HepG2 (cell line): ENCODE data around the gene CHCHD6. TPM values are rescaled to one million over a fixed set of nuclear protein-coding genes. Genes with fewer than 3 reads are reported as not detected.

Source experiments
- ATF1 ChIP-seq: IDR thresholded peaks from 2 replicates; pipeline ENCODE4 v1.6.1; 2016; ENCODE audit warnings: mild to moderate bottlenecking, control low read depth
- DNMT3B ChIP-seq: conservative IDR thresholded peaks from 2 replicates; pipeline ENCODE4 v1.6.1; 2016; ENCODE audit warnings: missing biosample characterization, control low read depth
- KLF6 ChIP-seq: IDR thresholded peaks from 2 replicates; pipeline ENCODE4 v1.8.0; 2016; ENCODE audit warnings: missing biosample characterization, missing genetic modification reagents
- PLRG1 ChIP-seq: fragments of 450-650 bp; conservative IDR thresholded peaks from 2 replicates; pipeline ENCODE4 v1.6.1; 2016
- ZNF546 ChIP-seq: sonication (generic); formaldehyde crosslinking; conservative IDR thresholded peaks from 2 replicates; pipeline ENCODE4 v1.8.1; 2023; ENCODE audit warnings: mild to moderate bottlenecking, missing genetic modification reagents
- ZNF709 ChIP-seq: sonication (generic); formaldehyde crosslinking; IDR thresholded peaks from 2 replicates; pipeline ENCODE4 v1.5.0; 2020; ENCODE audit warnings: mild to moderate bottlenecking, missing genetic modification reagents
- polyA plus RNA-seq, 8 experiments: library from polyadenylated mRNA; depleted of rRNA in 3 of 8; stranded (reverse) in 7 of 8; unstranded in 1 of 8; fragments of >200 nt; fragmentation: Illumina TruSeq in 4 of 8; extraction: Trizol in 4 of 8; gene quantifications; 2 replicates each; pipeline versions ENCODE4 v1.2.1 to v1.2.3, GENCODE V29; 2011 to 2016; ENCODE audit warnings: low read depth in 4 of 8, missing spikeins in 1 of 8, mixed read lengths in 1 of 8; ENCODE audit not compliant: insufficient read depth in 1 of 8
- total RNA-seq, 5 experiments: library from RNA; depleted of rRNA; stranded (reverse); fragments of >200 nt; fragmentation: Illumina TruSeq; extraction: Trizol; gene quantifications; 2 replicates each; pipeline ENCODE4 v1.2.3, GENCODE V29; 2016; ENCODE audit warnings: low read depth in 1 of 5
- TF ChIP-seq, protein P1 (sequence below): sonication (generic); formaldehyde crosslinking; IDR thresholded peaks from 2 replicates; pipeline ENCODE4 v1.5.0; 2020; ENCODE audit warnings: mild to moderate bottlenecking, missing genetic modification reagents, borderline replicate concordance
- TF ChIP-seq, protein P2 (sequence below): sonication (generic); formaldehyde crosslinking; IDR thresholded peaks from 2 replicates; pipeline ENCODE4 v1.4.0; 2020; ENCODE audit warnings: missing genetic modification reagents
- TF ChIP-seq, protein P3 (sequence below): sonication (generic); formaldehyde crosslinking; IDR thresholded peaks from 2 replicates; pipeline ENCODE4 v1.4.0; 2020; ENCODE audit warnings: mild to moderate bottlenecking, missing genetic modification reagents
- TF ChIP-seq, protein P4 (sequence below): sonication (generic); formaldehyde crosslinking; IDR thresholded peaks from 2 replicates; pipeline ENCODE4 v1.4.0; 2020; ENCODE audit warnings: missing genetic modification reagents
- TF ChIP-seq, protein P5 (sequence below): sonication (generic); formaldehyde crosslinking; IDR thresholded peaks from 2 replicates; pipeline ENCODE4; 2020; ENCODE audit warnings: missing genetic modification reagents, mild to moderate bottlenecking, borderline replicate concordance

The CHCHD6 gene
- total and polyA plus RNA-seq, 2 of the 13 experiments (the other 11 are each of a cell fraction or from before 2014, with no cell fraction given) = 20.3 to 20.8 TPM

DNA sequence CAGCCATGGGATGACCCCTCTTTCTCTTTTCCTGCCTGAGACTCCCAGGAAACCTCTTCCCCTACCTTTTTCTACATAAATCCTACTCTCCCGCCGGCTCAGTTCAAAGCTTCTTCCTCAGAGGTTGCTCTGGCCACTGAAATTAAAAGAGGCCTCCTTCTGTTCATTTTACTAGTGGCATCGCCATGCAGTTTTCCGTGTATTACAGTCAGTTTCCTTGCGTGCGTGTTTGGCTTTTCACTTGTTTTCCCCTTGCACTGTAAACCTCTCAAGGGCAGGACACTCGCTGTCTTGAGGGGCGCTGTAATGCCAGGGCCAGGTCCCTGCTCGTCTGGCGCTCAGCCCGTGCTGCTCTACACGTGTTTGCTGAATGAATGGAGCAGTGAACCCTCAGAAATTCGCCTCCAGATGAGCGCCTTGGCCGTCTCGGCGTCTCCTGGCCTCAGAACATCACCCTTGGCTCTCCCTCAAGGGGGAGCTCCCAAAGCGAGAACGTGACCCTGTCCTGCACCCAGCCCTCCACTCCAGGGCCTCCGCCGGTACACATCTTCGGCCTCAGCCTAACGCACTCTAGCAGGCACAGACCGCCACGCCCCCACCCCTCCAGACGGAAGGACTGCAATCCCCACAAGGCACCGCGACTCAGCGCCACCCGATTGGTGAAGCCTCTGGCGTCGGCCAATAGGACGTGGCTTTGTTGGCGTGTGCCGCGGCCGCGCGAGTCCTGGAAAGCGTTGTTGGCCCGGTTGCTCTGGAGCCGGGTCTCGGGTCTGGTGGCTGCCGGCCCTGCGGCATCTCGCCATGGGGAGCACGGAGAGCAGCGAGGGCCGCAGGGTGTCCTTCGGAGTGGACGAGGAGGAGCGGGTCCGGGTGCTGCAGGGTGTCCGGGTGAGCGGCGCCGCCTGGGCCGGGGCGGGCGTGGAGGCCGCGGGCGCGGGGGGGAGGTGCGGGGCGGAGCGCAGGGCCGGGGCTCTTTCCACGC lies at the start of gene CHCHD6 (continued):
- TF ChIP-seq, protein P1, sequence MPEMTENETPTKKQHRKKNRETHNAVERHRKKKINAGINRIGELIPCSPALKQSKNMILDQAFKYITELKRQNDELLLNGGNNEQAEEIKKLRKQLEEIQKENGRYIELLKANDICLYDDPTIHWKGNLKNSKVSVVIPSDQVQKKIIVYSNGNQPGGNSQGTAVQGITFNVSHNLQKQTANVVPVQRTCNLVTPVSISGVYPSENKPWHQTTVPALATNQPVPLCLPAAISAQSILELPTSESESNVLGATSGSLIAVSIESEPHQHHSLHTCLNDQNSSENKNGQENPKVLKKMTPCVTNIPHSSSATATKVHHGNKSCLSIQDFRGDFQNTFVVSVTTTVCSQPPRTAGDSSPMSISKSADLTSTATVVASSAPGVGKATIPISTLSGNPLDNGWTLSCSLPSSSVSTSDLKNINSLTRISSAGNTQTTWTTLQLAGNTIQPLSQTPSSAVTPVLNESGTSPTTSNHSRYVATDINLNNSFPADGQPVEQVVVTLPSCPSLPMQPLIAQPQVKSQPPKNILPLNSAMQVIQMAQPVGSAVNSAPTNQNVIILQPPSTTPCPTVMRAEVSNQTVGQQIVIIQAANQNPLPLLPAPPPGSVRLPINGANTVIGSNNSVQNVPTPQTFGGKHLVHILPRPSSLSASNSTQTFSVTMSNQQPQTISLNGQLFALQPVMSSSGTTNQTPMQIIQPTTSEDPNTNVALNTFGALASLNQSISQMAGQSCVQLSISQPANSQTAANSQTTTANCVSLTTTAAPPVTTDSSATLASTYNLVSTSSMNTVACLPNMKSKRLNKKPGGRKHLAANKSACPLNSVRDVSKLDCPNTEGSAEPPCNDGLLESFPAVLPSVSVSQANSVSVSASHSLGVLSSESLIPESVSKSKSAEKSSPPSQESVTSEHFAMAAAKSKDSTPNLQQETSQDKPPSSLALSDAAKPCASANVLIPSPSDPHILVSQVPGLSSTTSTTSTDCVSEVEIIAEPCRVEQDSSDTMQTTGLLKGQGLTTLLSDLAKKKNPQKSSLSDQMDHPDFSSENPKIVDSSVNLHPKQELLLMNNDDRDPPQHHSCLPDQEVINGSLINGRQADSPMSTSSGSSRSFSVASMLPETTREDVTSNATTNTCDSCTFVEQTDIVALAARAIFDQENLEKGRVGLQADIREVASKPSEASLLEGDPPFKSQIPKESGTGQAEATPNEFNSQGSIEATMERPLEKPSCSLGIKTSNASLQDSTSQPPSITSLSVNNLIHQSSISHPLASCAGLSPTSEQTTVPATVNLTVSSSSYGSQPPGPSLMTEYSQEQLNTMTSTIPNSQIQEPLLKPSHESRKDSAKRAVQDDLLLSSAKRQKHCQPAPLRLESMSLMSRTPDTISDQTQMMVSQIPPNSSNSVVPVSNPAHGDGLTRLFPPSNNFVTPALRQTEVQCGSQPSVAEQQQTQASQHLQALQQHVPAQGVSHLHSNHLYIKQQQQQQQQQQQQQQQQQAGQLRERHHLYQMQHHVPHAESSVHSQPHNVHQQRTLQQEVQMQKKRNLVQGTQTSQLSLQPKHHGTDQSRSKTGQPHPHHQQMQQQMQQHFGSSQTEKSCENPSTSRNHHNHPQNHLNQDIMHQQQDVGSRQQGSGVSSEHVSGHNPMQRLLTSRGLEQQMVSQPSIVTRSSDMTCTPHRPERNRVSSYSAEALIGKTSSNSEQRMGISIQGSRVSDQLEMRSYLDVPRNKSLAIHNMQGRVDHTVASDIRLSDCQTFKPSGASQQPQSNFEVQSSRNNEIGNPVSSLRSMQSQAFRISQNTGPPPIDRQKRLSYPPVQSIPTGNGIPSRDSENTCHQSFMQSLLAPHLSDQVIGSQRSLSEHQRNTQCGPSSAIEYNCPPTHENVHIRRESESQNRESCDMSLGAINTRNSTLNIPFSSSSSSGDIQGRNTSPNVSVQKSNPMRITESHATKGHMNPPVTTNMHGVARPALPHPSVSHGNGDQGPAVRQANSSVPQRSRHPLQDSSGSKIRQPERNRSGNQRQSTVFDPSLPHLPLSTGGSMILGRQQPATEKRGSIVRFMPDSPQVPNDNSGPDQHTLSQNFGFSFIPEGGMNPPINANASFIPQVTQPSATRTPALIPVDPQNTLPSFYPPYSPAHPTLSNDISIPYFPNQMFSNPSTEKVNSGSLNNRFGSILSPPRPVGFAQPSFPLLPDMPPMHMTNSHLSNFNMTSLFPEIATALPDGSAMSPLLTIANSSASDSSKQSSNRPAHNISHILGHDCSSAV (CRISPR knock-in tag) = 0 out of 2 replicates have a peak, but pooled peaks have one; percentile 32
- TF ChIP-seq, protein P2, sequence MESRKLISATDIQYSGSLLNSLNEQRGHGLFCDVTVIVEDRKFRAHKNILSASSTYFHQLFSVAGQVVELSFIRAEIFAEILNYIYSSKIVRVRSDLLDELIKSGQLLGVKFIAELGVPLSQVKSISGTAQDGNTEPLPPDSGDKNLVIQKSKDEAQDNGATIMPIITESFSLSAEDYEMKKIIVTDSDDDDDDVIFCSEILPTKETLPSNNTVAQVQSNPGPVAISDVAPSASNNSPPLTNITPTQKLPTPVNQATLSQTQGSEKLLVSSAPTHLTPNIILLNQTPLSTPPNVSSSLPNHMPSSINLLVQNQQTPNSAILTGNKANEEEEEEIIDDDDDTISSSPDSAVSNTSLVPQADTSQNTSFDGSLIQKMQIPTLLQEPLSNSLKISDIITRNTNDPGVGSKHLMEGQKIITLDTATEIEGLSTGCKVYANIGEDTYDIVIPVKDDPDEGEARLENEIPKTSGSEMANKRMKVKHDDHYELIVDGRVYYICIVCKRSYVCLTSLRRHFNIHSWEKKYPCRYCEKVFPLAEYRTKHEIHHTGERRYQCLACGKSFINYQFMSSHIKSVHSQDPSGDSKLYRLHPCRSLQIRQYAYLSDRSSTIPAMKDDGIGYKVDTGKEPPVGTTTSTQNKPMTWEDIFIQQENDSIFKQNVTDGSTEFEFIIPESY (CRISPR knock-in tag) = no peak
- no peak; the same call in 1 of the 2 replicates for TF ChIP-seq ZNF709 (CRISPR knock-in tag)
- TF ChIP-seq, protein P3, sequence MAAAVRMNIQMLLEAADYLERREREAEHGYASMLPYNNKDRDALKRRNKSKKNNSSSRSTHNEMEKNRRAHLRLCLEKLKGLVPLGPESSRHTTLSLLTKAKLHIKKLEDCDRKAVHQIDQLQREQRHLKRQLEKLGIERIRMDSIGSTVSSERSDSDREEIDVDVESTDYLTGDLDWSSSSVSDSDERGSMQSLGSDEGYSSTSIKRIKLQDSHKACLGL (CRISPR knock-in tag) = peak; percentile 93; the same call in 1 of the 2 replicates
- no peak for TF ChIP-seq PLRG1
- TF ChIP-seq DNMT3B (CRISPR knock-in tag) = no peak
- TF ChIP-seq KLF6 (CRISPR knock-in tag) = 0 out of 2 replicates have a peak, but pooled peaks have one; percentile 18
- TF ChIP-seq ZNF546 (CRISPR knock-in tag) = no peak
- TF ChIP-seq ATF1 (CRISPR knock-in tag) = no peak
- TF ChIP-seq, protein P4, sequence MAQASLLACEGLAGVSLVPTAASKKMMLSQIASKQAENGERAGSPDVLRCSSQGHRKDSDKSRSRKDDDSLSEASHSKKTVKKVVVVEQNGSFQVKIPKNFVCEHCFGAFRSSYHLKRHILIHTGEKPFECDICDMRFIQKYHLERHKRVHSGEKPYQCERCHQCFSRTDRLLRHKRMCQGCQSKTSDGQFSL (CRISPR knock-in tag) = no peak
- TF ChIP-seq, protein P5, sequence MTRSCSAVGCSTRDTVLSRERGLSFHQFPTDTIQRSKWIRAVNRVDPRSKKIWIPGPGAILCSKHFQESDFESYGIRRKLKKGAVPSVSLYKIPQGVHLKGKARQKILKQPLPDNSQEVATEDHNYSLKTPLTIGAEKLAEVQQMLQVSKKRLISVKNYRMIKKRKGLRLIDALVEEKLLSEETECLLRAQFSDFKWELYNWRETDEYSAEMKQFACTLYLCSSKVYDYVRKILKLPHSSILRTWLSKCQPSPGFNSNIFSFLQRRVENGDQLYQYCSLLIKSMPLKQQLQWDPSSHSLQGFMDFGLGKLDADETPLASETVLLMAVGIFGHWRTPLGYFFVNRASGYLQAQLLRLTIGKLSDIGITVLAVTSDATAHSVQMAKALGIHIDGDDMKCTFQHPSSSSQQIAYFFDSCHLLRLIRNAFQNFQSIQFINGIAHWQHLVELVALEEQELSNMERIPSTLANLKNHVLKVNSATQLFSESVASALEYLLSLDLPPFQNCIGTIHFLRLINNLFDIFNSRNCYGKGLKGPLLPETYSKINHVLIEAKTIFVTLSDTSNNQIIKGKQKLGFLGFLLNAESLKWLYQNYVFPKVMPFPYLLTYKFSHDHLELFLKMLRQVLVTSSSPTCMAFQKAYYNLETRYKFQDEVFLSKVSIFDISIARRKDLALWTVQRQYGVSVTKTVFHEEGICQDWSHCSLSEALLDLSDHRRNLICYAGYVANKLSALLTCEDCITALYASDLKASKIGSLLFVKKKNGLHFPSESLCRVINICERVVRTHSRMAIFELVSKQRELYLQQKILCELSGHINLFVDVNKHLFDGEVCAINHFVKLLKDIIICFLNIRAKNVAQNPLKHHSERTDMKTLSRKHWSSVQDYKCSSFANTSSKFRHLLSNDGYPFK = peak; percentile 64; the same call in 1 of the 2 replicates
